Muscle layer of colon (tissue), 2 donors: ENCODE data around the gene CENPT.

Source experiments
- H3K27ac ChIP-seq: one replicate; pipeline ENCODE4 v1.7.0; 2013; ENCODE audit warnings: low read depth, mild to moderate bottlenecking, low read length, moderate library complexity
- H3K27me3 ChIP-seq, 2 donors: one replicate each; pipeline ENCODE4 v1.7.0; 2013; ENCODE audit warnings: low read length in 2 of 2, mild to moderate bottlenecking in 2 of 2; ENCODE audit not compliant: insufficient read depth in 2 of 2, control insufficient read depth in 1 of 2
- H3K36me3 ChIP-seq: one replicate; pipeline ENCODE4 v1.7.0; 2013; ENCODE audit warnings: mild to moderate bottlenecking, low read length; ENCODE audit not compliant: insufficient read depth
- H3K4me1 ChIP-seq: one replicate; pipeline ENCODE4 v1.7.0; 2013; ENCODE audit warnings: mild to moderate bottlenecking, low read length; ENCODE audit not compliant: insufficient read depth
- H3K4me3 ChIP-seq, 2 donors: one replicate each; pipeline ENCODE4 v1.7.0; 2013; ENCODE audit warnings: low read length in 2 of 2, low read depth in 1 of 2, mild to moderate bottlenecking in 1 of 2, moderate library complexity in 1 of 2
- H3K9ac ChIP-seq: one replicate; pipeline ENCODE4 v1.7.0; 2013; ENCODE audit warnings: low read length
- H3K9me3 ChIP-seq: one replicate; pipeline ENCODE4 v1.7.0; 2013; ENCODE audit warnings: mild to moderate bottlenecking, low read length
- donor health status: abdominal sarcoma.
- donor health status: Adenocarcinoma of cecum.

Gene CENPT, protein sequence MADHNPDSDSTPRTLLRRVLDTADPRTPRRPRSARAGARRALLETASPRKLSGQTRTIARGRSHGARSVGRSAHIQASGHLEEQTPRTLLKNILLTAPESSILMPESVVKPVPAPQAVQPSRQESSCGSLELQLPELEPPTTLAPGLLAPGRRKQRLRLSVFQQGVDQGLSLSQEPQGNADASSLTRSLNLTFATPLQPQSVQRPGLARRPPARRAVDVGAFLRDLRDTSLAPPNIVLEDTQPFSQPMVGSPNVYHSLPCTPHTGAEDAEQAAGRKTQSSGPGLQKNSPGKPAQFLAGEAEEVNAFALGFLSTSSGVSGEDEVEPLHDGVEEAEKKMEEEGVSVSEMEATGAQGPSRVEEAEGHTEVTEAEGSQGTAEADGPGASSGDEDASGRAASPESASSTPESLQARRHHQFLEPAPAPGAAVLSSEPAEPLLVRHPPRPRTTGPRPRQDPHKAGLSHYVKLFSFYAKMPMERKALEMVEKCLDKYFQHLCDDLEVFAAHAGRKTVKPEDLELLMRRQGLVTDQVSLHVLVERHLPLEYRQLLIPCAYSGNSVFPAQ

DNA sequence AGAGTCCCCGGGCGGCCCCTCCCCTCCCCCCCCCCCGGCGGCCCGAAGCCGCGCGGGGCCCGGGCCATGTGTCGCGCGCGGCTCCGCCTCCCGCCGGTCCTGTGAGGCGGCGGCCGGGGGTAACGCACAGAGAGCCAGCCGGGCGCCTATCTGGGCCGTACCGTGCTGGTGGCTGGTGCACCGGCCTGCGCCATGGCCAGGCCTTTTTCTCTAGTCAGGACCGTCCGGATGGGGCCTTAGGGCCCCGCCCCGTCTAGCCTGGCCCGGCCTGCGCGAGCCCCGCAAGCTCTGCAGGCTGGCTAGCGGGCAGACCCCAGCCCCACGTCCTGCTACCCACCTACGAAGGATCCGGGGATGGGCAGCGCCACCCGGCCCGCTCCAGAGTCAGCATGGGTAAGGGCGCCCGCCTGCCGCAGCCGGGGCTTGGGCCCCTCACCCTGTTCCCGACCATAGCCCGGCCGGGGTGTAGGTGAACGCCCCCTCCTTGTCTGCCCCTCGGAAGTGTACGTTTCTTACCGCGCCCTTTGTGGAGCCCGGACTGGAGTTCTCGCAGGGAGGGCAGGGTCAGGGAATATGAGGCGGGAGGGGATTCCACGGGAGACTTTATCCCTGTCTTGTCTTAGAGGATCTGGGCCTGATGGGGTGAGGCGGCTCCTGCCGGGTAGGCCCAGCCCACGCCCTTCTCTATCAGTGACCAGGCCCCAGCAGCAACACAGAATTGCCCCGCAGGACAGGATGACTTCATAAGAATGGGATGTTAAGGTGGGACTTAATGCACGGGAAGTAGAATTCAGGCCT lies at the start of gene CENPT:
Gene CENPT (minus strand): TSS at position 630 of the 798 bp plus-strand sequence. CDS start 13,834 bp downstream, outside the sequence.
- Histone ChIP-seq H3K9ac (peak within 1 kb of the TSS; percentile 80), H3K36me3 (no peaks in the 10 kb centered on the region), H3K4me1 (peaks cover 43% of the 10 kb centered on the region), H3K27ac (peak within 1 kb of the TSS; percentile 99), H3K27me3 (no peaks in the 10 kb centered on the region), H3K4me3 (peak within 1 kb of the TSS; percentile 87 to 90), H3K9me3 (no peaks in the 10 kb centered on the region)

GRCh38 chr16:67897231-67897630 lies 49.7 kb upstream of the CENPT start:
- Histone ChIP-seq H3K27ac (no peak overlapping the region), H3K27me3 (no peaks in the 10 kb centered on the region), H3K36me3 (no peaks in the 10 kb centered on the region), H3K9ac (no peak overlapping the region), H3K4me1 (peaks cover 23% of the 10 kb centered on the region), H3K9me3 (no peaks in the 10 kb centered on the region), H3K4me3 (no peak overlapping the region)

DNA sequence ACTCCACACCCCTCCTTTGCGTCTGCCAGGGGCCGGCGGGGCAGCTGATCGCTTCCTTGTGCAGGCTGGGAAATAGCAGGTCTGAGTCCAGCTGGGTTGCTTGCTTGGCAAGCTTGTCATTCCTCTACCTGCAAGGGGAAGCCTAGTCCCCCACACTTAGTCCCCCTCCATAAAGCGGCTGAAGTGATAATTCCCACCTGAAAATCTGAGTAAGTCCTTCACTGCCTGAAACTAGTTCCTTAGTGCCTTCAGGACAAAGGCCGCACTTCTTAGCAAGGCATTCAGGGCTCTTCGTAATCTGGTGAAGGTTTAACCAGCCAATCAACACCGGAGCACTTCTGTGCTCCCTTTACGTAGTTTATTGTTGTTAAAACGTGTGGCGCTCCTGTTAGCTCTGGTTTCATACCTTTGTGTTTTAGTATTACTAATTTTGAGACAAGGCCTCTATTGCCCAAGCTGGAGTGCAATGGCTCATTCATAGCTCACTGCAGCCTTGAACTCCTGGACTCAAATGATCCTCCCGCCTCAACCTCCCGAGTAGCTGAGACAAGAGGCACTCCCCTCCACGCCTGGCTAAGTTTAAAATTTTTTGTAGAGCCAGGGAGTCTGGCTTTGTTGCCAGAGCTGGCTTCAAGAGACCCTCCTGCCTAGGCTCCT lies 46.4 kb upstream of the CENPT start:
- H3K4me3 ChIP-seq = peak overlapping the region; percentile 81 to 91
- no peaks in the 10 kb centered on the region for H3K36me3 ChIP-seq
- peak overlapping the region; percentile 90 for H3K9ac ChIP-seq
- H3K9me3 ChIP-seq = no peaks in the 10 kb centered on the region
- H3K4me1 ChIP-seq = peaks cover 23% of the 10 kb centered on the region
- peak overlapping the region; percentile 97 for H3K27ac ChIP-seq
- no peaks in the 10 kb centered on the region for H3K27me3 ChIP-seq

DNA sequence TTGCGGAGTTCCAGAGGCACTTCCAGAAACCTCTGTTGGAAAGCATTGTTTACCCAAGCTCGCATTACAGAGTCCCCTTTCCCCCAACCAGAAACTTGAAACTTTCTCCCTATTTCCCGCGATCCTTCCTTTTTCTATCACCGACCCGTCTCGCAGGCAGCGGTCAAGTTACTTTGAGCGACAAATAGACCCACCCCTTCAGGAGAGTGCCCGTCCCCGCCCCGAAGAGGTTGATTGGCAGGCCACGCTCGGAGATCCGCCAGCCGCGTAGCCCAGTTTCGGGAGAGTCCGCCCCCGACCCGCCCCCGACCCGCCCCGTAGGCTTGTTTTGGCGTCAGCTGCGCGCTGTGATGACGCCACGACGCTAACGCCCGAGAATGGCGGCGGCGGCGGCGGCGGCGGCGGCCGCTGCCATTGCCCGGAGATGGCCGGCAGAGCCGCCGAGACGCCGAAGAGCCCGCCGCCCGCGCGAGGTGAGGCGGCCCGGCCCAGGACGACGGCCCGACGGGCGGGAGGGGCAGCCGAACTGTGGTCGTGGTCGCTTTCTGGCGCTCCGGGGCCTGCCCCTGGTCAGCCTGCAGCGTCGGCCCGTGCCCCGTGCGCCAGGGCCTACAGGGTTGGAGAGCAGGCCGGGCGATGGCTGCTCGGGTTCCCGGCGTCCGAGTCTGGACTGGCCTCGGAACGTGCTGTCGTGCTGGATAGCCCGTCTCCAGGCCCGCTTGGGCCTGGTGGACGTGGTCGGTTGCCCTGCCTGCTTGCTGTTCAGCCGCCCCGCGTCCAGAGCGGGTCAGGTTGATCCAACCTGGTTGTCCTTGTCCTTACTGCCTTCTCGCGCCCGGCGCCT lies 45.6 kb upstream of the CENPT start, which contains the start of gene PSKH1:
Gene PSKH1 (plus strand): TSS at position 356 of the 844 bp plus-strand sequence. CDS start 15,496 bp downstream, outside the sequence.
- Histone ChIP-seq H3K36me3 (no peaks in the 10 kb centered on the region), H3K27me3 (no peaks in the 10 kb centered on the region), H3K27ac (peak within 1 kb of the TSS; percentile 97), H3K9me3 (no peaks in the 10 kb centered on the region), H3K9ac (peak within 1 kb of the TSS; percentile 90), H3K4me3 (peak within 1 kb of the TSS; percentile 81 to 91), H3K4me1 (peaks cover 23% of the 10 kb centered on the region)

DNA sequence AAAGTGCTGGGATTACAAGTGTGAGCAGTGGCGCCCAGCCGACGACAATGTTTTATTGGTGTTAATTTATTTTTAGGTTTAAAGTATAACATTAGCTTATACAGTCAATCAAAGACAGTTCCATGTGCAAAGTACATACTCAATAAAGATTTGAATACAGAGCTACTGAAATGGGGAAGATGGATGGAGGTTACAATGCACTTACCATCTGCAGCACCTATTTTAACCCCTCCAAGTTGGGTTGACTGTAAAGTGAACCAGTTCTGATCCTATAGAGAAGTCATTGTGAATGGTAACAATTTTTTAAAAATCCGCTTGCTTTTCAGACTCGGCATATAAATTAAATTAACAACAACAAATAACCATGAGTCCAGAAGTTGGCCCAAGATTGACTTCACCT lies 44.9 kb upstream of the CENPT start:
- Histone ChIP-seq H3K4me3 (peak overlapping the region in 1 of 2 donors; percentile 63), H3K27ac (peak overlapping the region; percentile 63)

DNA sequence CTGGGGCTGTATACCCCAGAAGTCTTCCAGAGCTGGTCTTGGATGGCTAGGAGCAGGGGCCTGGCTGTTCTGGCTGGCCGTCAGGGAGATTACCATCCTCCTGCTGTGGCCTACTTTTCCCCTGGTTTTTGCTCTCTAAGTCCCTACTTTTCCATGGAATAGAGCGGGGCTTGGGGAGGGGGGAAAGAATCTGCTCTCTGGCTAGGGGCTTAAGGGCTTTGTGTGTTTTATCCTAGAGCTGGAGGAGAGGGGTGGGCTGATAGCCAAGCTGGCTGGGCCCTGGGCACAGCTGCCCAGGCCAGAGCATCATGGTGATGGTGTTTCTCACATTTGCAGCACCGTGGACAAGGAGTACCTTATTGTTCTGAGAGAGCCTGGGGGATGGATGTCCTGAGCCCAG lies 40.8 kb upstream of the CENPT start:
- Histone ChIP-seq H3K9me3 (no peaks in the 10 kb centered on the region), H3K27me3 (no peaks in the 10 kb centered on the region), H3K4me3 (no peak overlapping the region), H3K27ac (no peak overlapping the region), H3K4me1 (peaks cover 4% of the 10 kb centered on the region), H3K9ac (no peak overlapping the region), H3K36me3 (peaks cover 6% of the 10 kb centered on the region)

More for the DNA sequence above, 44.9 kb upstream of the CENPT start:
- Histone ChIP-seq H3K9ac (peak overlapping the region; percentile 57), H3K36me3 (no peaks in the 10 kb centered on the region), H3K27me3 (no peaks in the 10 kb centered on the region), H3K9me3 (no peaks in the 10 kb centered on the region), H3K4me1 (peaks cover 20% of the 10 kb centered on the region)

- H3K9me3 ChIP-seq = no peaks in the 10 kb centered on the region
- H3K4me3 ChIP-seq = no peak overlapping the region
- H3K9ac ChIP-seq = no peak overlapping the region
- H3K4me1 ChIP-seq = peaks cover 4% of the 10 kb centered on the region
- no peak overlapping the region for H3K27ac ChIP-seq
- no peaks in the 10 kb centered on the region for H3K27me3 ChIP-seq
- peaks cover 26% of the 10 kb centered on the region for H3K36me3 ChIP-seq
These were observed 38.9 kb upstream of the CENPT start for GRCh38 chr16:67886387-67886786.

GRCh38 chr16:67885976-67886375 lies 38.5 kb upstream of the CENPT start:
- Histone ChIP-seq H3K27ac (no peak overlapping the region), H3K4me3 (no peak overlapping the region), H3K36me3 (peaks cover 30% of the 10 kb centered on the region), H3K27me3 (no peaks in the 10 kb centered on the region), H3K9me3 (no peaks in the 10 kb centered on the region), H3K4me1 (peaks cover 4% of the 10 kb centered on the region), H3K9ac (no peak overlapping the region)

DNA sequence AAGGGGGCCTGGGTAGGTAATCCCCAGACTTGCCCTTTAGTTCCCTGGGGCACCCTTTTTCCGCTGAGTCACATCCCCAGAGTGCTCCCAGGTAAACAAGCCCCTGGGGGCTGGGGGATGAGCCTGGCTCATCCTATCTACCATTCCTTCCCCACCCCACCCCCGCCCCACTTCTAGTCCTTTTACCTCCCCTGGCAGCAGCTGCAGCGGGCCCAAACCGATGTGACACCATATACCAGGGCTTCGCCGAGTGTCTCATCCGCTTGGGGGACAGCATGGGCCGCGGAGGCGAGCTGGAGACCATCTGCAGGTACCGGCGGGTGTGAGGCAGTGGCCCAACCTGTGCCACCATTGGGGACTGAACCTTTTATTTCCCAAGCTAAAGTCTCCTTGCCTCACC lies 38.1 kb upstream of the CENPT start:
- H3K27ac ChIP-seq = no peak overlapping the region

DNA sequence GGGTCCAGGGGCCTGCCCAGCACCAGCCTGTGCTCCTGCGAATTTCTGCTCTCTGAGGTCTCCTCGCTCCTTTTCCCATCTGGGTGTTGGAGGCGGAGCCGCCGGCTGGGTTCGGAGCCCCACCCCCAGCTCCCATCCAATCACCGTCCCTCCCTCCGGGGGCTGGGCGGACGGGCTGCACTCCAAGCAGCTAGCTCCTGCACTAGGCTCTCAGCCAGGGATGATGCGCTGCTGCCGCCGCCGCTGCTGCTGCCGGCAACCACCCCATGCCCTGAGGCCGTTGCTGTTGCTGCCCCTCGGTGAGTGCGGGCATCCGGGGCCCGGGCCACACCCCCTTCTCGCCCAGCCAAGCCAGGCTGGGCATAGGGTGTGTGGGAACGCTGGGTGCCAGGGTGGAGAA lies 37.2 kb upstream of the CENPT start, which contains the start of gene NRN1L:
Gene NRN1L (plus strand): TSS at position 202 of the 400 bp plus-strand sequence. CDS start 19 bp downstream, at position 221.
- Histone ChIP-seq H3K9ac (no peak within 1 kb of the TSS), H3K27ac (no peak within 1 kb of the TSS), H3K4me1 (peaks cover 4% of the 10 kb centered on the region), H3K36me3 (peaks cover 43% of the 10 kb centered on the region), H3K4me3 (no peak within 1 kb of the TSS), H3K9me3 (no peaks in the 10 kb centered on the region), H3K27me3 (no peaks in the 10 kb centered on the region)

More for the DNA sequence above, 38.1 kb upstream of the CENPT start:
- Histone ChIP-seq H3K4me3 (no peak overlapping the region), H3K27me3 (no peaks in the 10 kb centered on the region), H3K9me3 (no peaks in the 10 kb centered on the region), H3K9ac (no peak overlapping the region), H3K4me1 (peaks cover 4% of the 10 kb centered on the region), H3K36me3 (peaks cover 34% of the 10 kb centered on the region)
